Ecto neural progenitor cell (in vitro differentiated cells): Measurements from ENCODE around the gene SLC41A1.
A peak's percentile ranks its signal among the peaks of the same experiment; 100 is the strongest.
"Not testable (repeated sequence)": the region's sequence is repeated elsewhere in the genome, so short reads cannot be mapped to it uniquely, and the experiment has no call there.

Source experiments
- DNase-seq: peaks from one replicate; pipeline ENCODE4 v3.0.0-alpha.2; 2018; ENCODE audit warnings: low spot score

The SLC41A1 gene

DNA sequence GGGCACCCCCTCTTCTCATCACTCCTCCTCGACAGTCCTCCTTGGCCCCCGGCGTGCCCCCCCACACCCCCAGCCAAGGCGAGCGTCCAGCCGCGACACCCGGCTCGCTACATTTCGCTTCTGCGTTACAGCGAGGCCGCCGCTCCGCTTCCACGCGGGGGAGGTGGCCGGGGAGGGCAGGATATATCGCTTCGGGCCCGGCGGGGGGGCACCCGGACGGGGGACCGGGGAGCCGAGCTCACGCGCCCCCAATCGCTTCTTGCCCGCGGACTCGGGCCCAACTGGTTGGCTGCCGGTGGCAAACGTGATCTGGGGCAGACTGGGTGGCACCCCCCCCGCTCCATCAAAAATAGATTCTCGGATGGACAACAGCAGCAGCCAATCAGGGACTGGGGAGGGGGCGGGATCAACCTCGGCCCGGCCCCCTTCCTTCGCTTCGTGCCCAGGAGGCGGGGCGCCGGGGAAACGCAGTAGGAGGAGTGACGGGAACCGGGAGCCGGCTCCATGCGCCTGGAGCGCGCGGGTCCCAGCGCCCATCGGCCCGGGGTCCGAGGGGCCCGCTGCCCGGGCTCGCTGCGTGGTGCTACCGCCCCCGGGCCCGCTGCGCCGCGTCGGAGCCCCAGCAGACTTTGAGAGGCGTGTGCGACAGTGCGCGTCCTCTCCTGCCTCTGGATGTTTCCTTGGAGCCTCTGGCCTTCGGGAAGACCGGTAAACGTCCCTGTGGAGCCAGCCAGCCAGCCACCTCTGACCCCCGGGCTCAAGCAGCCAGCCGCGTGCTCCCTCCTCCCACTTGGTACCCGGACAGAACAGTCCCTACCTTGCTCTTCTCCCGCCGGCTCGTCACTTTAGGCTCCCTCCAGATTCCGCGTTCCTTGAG lies at the start of gene SLC41A1:
Gene SLC41A1, minus strand, starts transcription at position 321 of the 877 bp plus-strand sequence. CDS start 2,757 bp downstream, outside the sequence.
- peak; percentile 95 for DNase-seq

DNA sequence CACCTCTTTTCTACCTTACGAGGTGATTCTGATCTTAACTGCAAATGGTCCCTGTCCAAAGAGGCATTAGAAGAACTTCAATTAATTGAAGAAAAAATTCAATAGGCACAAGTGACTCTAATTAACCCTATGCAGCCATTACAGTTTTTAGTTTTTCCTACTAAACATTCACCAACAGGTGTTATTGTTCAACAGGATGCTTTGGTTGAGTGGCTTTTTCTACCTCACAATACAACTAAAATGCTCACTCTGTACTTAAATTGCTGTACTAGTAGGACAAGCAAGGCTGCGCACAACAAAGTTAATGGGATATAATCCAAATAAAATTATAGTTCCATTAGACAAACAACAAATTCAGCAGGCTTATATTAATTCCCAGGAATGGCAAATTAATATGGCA lies 48.5 kb upstream of the SLC41A1 start:
- DNase-seq: no peak

DNA sequence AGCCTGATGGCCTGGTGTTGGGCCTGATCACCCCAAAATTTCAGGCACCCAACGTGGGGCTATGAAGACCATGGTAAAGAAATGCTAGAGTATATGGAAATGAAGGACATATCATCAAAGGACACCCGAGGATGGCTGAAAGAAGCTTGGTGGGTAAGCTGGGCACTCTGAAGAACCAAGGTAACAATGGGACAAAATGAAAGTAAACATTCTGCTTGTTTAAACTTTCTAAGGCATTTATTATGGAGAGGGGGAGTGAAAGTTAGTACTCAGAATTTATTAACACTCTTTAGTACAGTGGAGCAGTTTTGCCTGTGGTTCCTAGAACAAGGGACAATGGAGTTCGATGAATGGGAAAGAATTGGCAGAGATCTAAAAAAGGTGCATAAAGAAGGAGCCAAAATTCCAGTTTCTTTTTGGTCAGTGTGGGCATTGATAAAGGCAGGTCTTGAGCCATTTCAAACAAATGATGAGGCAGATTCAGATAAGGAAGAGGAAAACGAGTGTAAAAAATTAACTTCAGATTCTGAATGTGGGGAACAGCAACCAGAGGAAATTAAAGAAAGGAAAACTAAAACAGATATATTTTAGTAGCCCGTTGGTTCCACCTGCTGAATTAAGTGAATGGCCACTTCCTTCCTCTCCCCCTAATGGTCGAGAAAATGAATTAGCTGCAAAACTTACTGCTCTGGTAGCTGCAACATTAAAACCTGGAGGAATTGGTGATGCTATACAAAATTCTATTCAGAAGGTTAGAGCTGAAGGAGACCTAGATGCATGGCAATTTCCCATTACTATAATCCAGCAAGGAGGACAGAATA lies 45.4 kb upstream of the SLC41A1 start:
- DNase-seq: no peak

DNA sequence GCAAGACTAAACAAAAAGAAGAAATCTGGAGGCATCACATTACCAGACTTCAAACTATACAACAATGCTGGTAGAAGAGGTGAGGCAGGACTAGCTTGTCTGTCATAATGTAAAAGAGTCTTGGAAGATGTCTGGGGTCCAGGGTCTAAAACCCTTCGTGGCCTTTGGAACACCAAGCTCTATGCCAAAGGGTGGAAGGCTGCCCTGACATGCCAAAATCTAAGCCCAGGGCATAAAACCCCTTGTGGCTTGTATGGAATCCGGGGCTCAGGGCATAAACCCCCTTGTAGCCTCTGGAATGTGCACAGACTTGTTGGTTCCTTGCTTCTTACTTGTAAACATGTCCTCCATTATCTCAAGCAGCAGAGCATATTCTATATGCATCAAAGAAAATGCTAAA lies 44.5 kb upstream of the SLC41A1 start:
- DNase-seq: not testable (repeated sequence)

DNA sequence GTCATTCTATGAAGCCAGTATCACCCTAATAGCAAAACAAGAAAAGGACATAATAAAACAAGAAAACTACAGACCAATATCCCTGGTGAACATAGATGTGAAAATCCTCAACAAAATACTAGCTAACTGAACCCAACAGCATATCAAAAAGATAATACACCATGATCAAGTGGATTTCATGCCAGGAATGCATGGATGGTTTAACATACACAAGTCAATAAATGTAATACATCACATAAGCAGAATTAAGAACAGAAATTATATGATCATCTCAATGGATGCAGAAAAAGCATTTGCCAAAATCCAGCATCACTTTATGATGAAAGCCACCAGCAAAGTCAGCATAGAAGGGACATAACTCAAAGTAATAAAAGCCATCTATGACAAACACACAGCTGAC lies 43.4 kb upstream of the SLC41A1 start:
- DNase-seq: no peak

DNA sequence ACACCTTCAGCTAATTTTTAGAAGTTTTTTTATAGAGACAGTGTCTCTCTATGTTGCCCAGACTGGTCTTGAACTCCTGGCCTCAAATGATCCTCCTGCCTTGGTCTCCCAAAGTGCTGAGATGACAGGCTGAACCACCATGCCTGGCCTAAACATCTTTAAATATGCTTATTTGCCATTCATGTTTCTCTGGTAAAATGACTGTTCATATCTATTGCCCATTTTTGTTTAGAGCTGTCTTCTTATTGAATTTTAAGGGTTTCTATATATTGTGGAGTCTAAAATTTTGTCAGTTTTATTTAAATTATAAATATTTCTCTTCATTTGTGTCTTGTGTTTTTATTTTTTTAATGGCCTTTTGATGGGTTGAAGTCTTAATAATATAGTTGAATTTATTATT lies 40.0 kb upstream of the SLC41A1 start:
- DNase-seq: no peak

DNA sequence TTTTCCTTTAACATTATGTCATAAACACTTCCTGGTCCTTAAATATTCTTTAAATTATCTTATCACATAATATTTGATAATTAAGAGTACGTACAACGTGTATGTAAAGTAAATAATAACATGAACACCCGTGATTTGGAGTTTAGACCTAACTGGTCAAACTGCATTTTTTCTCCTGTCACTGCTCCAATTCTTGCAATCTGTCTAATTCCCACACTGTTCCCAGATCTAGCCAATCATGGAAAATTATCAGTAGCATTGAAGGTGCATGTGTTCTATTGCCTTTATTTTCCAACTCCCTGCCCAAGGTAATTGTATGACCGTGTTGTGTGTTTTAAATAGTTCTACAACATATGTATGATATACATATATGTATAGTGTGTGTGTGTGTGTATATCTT lies 39.0 kb upstream of the SLC41A1 start:
- no peak for DNase-seq

DNA sequence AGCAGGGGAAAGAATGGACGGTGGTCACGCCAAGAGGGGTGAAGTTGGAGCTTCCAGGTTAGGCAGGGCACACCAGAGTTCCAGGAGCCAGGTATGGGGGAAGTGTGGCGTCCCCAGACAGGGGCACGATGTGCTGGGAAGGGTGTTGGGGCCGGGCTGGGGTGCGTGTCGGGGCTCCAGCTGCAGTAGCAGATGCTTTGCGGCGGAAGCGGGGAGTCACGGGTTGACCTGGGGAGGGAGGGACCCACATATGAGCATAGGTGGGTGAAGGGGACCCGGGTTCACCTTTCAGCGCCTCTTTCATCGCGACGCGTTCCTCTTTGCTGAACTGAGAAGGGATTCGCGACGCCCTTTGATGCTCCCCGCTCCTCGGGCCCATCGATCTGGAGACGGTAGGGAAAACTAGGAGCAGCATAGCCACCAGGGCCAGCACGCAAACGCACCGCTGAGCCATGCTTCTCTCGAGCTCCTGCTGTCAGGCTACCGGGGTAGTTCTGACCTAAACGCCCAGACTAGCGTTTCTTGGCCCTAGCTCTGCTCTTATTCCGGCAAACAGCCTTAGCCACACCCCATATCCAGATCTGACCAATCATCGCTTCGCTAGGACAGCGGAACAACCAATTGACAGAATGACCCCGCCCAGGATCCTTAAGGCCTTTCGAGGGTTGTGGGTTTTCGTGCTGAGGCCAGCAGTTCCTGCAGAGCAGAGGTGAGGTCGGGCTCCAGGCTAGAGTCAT lies 36.8 kb upstream of the SLC41A1 start, which contains the start of gene PM20D1:
Gene PM20D1, minus strand, starts transcription at position 514 of the 737 bp plus-strand sequence. Its CDS starts 60 bp downstream, at position 454.
- DNase-seq: no peak

DNA sequence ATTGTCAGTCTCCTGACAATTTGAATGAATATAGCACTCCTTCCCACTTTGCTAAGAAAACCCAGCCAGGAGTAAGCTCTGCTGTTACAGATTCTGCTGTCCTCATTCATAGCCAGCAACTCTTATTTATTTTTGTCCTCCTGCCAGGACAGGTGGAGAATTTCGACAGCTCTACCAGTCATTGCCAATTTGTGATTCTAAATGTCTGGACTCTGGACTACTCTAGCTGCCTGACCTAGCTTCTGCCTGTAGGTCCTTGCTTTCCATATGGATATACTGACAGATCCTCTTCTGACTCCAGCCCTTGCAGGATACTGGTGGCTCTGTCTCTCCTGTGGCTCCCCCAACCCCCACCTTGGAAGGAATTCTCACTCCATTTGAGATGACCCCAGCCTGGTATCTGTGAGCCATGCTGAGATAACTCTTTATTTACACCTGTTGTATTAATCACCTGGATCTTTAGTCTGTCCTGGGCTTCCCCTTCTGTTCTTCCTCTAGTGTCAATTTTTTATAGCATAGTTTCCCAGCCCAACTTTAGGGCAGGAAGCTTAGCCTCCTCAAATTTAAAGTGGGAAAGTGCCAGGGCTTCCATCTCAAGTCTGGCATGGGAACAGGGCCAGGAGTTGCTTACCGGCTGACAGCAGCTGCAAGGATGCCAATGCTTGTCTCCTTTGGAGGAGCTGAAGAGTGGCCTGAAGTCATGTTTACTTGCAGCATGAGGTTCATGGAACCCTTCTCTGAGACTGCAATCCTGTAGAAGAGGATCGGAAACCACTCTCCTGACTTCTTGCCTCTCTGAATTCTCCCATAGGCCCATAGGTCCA lies 30.2 kb upstream of the SLC41A1 start:
- no peak for DNase-seq

DNA sequence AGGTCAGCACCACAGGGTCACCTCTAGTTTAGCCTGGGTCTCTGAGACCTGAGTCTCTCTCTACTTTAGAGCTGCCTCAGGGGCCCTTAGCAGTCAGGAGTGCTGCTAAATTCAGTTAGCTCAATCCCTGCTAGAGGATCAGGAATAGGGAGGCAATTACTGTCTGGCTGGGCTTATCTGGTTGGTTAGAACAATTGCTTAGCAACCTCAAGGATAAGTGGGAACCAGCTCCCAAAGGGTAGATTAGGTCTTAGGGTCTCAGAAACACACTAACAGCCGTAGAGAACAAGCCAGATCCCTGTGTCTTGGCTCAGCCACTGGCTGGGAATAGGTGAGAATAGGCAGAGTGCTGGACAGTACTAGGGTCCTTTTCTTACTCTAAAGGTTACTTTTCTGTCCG lies 29.2 kb upstream of the SLC41A1 start:
- DNase-seq: no peak

DNA sequence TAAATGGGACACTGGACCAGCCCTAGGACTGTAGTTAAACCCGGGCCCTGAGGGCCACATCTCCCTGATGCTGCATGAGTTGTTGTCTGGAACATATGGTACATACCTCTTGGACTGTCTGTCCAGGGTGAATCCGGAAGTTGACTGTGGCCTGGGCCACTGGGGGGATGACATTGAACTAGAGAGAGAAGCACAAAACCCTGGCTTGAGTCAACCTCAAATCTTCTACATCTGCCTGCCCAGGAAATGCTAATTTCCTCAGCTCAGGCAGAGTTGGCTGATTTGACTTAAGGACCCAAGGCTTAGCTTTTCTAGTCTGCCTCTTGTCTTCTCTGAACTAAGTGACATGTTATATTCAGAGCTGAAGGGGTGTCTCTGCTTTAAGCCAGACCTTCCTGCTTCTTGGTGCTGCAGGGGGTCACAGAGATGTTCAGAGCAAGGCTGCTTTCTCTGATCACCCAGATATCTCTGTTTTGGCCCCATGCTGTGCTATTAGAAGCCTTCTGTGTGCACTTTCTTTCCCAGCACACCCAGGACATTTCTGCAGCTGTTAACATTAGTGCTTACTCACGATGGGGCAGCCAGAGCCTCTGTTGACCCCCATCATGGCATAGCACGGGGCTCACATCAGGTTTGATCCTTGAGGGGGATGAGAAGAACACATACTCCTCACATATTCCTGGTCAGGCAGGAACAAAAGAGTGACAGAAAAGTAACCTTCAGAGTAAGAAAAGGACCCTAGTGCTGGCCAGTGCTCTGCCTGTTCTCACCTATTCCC lies 27.3 kb upstream of the SLC41A1 start:
- no peak for DNase-seq

DNA sequence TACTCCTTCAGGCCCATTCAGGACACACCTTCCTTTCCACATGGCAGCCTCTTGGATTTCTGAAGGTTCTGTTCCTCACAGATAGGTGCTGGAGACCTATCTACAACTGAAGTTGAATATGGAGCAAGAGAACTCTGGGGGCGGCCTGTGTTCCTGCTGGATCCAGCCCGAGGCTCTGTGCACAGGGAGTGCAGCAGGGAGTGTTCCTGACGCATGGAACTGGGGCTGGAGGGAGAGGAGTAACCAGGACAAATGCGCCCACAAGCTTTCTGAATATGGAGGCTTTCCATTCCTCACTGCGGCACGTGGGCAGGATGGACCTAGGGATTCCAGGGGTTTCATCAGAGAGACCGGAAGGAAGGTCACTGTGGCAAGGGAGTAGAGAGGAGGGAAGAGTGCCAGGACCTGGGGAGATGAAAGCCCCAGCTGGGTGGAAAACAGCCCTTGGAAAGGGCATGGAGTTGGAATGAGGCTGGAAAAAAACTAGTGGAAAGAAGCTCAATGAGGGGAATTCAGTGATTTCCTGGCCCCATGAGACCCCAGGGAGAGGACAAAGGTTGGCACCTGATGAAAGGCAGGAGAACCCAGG lies 24.5 kb upstream of the SLC41A1 start:
- DNase-seq: no peak

DNA sequence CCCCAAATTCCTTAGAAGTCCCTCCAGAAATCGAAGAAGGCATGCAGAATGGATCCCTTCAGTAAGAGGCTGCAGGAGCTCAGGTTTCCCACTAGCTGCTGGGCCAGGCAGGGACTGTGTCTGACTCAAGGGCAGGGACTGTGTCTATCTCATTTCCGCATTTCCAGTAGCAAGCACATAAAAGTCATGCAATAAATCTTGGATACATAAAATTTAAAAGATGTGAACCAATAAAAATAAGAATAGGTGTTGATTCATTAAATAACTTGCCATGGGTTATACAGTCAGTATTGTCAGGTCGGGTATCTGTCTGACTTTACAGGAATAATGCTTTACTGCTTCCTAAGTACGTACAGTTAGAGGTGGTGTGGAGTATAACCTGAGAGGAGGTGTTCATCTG lies 21.8 kb upstream of the SLC41A1 start:
- no peak for DNase-seq

DNA sequence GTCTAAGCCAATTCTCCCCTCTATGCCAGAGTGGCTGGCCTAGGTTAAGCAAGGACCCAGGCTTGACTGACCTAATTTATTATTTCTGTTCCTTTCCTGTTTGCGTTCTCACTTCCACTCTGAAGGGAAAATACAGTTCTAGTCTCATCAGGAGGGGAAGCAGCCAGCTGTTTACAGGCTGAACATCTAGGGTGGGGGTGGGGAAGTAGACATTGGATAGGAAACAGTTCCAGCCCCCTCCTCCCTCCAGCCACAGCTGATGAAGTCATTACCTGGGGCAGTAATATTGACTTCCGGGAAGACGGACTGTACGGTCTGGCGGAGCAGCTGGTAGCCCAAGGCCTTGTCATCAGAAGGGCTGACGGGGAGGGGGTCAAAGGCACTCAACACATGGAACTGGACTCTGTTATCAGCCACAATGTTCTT lies 19.3 kb upstream of the SLC41A1 start:
- no peak for DNase-seq

DNA sequence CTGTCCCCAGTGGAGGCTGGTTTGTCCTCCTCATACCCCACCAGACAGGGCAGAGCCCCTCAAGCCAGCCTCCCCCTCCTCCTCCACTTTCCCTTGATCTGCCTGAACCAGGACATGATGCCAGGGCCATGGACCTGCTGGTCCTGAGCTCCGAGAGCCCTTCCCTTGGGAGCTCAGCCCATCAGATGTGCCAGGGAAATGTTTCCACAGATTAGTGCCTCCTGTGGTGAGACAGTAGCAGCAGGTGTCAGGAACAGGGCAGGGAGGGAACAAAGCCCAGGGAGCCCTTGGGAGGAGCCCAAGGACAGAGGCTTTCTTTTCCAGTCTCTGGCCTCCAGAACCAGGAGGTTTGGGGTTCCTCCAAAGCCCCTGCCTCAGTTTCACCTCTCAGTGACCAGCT lies 14.6 kb upstream of the SLC41A1 start:
- no peak for DNase-seq

DNA sequence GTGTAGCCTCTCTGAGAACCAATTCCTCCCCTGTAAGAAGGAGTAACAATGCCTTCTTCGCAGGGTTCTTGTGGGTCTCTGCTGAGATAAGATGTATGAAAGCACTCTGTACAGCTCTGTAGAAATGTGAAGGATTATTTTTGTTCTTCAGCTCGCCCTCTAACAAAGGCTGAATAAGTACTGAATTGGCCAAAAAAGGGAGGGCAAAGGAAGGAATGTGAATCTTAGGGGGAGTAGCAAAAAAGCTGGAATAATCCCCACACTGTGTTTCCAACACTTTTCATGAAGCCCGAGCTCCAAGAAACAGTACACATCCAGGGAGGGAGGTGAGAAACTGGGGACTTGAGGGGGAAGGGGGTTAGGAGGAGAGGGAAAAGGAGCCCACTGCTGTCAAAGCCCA lies 14.0 kb upstream of the SLC41A1 start:
- DNase-seq: no peak

DNA sequence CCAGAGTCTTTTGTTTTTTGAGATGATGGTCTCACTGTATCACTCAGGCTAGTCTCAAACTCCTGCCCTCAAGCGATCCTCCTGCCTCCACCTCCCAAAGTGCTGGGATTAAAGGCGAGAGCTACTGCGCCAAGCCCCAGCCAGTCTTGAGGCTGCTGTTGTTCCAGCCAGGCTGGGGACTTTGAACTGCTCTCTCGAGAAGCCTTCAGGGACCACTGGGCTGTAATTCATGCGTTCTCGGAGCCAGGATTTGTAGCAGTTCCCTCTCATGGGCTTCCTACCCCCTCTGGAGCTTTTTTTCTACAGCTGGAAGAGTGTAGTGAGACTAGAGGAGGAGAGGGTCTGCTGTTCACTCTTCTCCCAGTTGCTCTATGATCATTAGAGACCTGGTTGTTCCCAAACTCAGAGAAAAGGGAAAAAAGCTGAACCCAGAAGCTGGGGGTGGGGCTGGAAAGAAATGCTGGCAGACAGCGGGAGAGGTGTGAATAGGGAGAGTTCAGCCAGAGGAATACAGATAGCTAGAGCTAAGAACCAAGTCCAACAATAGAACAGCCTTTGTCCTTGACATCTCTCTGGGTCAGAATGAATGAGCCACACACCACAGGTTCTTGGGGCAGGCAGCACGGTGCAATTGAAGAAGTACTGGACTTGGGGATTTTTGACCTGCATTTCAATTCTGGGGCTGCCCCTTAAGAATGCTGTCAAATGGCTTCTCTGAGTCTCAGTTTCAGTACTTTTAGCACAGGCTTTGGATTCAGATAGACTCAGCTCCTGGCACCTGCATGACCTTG lies 13.2 kb upstream of the SLC41A1 start:
- no peak for DNase-seq

DNA sequence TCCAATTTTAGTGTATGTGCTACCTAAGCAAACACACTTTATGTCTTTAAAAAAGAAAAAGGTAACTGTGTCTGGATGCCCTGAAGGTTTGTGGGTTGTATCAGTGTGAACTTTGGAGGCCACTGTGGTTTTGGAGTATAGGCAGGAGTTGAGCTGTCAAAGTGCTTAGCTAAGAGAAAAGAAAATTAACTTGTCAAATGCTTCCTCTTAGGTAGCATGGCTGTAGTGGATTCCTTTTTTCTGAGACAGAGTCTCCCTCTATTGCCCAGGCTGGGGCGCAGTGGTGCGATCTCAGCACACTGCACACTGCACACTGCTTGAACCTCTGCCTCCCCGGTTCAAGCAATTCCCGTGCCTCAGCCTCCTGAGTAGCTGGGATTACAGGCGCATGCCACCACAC lies 11.2 kb upstream of the SLC41A1 start:
- DNase-seq: no peak

DNA sequence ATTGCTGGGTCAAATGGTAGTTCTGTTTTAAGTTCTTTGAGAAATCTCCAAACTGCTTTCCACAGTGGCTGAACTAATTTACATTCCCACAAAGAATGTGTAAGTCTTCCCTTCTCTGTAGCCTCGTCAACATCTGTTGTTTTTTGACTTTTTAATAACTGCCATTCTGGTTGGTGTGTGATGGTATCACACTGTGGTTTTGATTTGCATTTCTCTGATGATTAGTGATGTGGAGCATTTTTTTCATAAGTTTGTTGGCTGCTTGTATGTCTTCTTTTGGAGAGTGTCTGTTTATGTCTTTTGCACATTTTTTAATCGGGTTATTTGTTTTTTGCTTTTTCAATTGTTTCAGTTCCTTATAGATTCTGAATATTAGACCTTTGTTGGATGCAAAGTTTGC lies 10.3 kb upstream of the SLC41A1 start:
- DNase-seq: not testable (repeated sequence)
